Panc1 (cell line): Measurements from ENCODE around the gene FGF19.

Experiments
- SIN3A ChIP-seq: IDR thresholded peaks from 2 replicates; pipeline ENCODE4 v1.6.1; 2012; ENCODE audit warnings: low read depth, mild to moderate bottlenecking, low read length, moderate library complexity, borderline replicate concordance; ENCODE audit not compliant: insufficient read depth
- TF ChIP-seq, protein P1 (sequence below): fragments of 450-650 bp; IDR thresholded peaks from 2 replicates; pipeline ENCODE4 v1.5.1; 2017; ENCODE audit warnings: mild to moderate bottlenecking
- TF ChIP-seq, protein P2 (sequence below), 2 experiments: IDR thresholded peaks; 2 replicates each; pipeline ENCODE4 v1.6.1; 2011 to 2012; ENCODE audit warnings: low read depth in 2 of 2, control low read depth in 1 of 2, low read length in 1 of 2, mild to moderate bottlenecking in 1 of 2, moderate library complexity in 1 of 2; ENCODE audit not compliant: insufficient read depth in 1 of 2

DNA sequence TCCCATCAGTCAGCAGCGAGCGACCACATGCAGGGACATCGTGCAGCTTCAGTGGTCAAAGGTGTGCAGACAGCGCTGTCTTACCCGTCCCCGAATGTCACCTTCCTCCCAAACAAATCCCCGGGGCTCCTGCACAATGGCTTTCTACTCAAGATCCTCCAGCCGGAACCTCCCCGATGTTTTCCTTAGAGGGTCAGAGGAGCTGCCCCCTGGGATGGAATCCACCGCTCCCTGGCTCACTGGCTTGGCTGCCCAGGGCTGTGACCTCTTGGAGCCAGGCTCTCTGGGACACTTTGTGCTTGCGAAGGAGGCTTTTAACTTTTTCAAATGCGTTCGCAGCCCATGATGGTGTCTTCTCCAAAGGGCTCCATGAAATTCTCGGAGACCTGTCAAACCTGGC, 17.3 kb upstream of the FGF19 start:
- TF ChIP-seq, protein P1, sequence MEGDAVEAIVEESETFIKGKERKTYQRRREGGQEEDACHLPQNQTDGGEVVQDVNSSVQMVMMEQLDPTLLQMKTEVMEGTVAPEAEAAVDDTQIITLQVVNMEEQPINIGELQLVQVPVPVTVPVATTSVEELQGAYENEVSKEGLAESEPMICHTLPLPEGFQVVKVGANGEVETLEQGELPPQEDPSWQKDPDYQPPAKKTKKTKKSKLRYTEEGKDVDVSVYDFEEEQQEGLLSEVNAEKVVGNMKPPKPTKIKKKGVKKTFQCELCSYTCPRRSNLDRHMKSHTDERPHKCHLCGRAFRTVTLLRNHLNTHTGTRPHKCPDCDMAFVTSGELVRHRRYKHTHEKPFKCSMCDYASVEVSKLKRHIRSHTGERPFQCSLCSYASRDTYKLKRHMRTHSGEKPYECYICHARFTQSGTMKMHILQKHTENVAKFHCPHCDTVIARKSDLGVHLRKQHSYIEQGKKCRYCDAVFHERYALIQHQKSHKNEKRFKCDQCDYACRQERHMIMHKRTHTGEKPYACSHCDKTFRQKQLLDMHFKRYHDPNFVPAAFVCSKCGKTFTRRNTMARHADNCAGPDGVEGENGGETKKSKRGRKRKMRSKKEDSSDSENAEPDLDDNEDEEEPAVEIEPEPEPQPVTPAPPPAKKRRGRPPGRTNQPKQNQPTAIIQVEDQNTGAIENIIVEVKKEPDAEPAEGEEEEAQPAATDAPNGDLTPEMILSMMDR, result no peak
- TF ChIP-seq, protein P2, sequence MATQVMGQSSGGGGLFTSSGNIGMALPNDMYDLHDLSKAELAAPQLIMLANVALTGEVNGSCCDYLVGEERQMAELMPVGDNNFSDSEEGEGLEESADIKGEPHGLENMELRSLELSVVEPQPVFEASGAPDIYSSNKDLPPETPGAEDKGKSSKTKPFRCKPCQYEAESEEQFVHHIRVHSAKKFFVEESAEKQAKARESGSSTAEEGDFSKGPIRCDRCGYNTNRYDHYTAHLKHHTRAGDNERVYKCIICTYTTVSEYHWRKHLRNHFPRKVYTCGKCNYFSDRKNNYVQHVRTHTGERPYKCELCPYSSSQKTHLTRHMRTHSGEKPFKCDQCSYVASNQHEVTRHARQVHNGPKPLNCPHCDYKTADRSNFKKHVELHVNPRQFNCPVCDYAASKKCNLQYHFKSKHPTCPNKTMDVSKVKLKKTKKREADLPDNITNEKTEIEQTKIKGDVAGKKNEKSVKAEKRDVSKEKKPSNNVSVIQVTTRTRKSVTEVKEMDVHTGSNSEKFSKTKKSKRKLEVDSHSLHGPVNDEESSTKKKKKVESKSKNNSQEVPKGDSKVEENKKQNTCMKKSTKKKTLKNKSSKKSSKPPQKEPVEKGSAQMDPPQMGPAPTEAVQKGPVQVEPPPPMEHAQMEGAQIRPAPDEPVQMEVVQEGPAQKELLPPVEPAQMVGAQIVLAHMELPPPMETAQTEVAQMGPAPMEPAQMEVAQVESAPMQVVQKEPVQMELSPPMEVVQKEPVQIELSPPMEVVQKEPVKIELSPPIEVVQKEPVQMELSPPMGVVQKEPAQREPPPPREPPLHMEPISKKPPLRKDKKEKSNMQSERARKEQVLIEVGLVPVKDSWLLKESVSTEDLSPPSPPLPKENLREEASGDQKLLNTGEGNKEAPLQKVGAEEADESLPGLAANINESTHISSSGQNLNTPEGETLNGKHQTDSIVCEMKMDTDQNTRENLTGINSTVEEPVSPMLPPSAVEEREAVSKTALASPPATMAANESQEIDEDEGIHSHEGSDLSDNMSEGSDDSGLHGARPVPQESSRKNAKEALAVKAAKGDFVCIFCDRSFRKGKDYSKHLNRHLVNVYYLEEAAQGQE (IDR thresholded peaks at IDR 0.05; ENCODE audit: insufficient read depth in 1 of 2, low read depth in 2 of 2, low read length in 1 of 2), result no peak
- no peak for TF ChIP-seq SIN3A
